ENCODE results near the gene ZBP1.
A peak's percentile ranks its signal among the peaks of the same experiment; 100 is the strongest.

The ZBP1 gene

GRCh38 chr20:57596358-57596757 is 23.9 kb downstream of the ZBP1 start:
- no peak for DNase-seq

- no peak for DNase-seq
Measured at GRCh38 chr20:57595041-57596030, 24.9 kb downstream of the ZBP1 start.

GRCh38 chr20:57594092-57594951 is 25.9 kb downstream of the ZBP1 start:
- peak; percentile 40 for DNase-seq

GRCh38 chr20:57593134-57593886 is 26.9 kb downstream of the ZBP1 start:
- no peak for DNase-seq

GRCh38 chr20:57592263-57593092 is 27.7 kb downstream of the ZBP1 start:
- no peak for DNase-seq

GRCh38 chr20:57591289-57592229 is 28.7 kb downstream of the ZBP1 start:
- no peak for DNase-seq

GRCh38 chr20:57590485-57591288 is 29.5 kb downstream of the ZBP1 start:
- DNase-seq: no peak

- no peak for DNase-seq
Measured at GRCh38 chr20:57589728-57590484, 30.3 kb downstream of the ZBP1 start.

- DNase-seq: no peak
Measured at GRCh38 chr20:57589123-57589727, 31.0 kb downstream of the ZBP1 start.

- no peak for DNase-seq
Measured at GRCh38 chr20:57588596-57588995, 31.6 kb downstream of the ZBP1 start.

- no peak for DNase-seq
Measured at GRCh38 chr20:57587989-57588377, 32.2 kb downstream of the ZBP1 start.

GRCh38 chr20:57587278-57587988 is 32.8 kb downstream of the ZBP1 start:
- DNase-seq: no peak

GRCh38 chr20:57586943-57587277 is 33.3 kb downstream of the ZBP1 start:
- DNase-seq: no peak

- DNase-seq: no peak
Measured at GRCh38 chr20:57586370-57586793, 33.8 kb downstream of the ZBP1 start.

- DNase-seq: no peak
Measured at GRCh38 chr20:57585466-57586213, 34.6 kb downstream of the ZBP1 start.

GRCh38 chr20:57584768-57585461 is 35.3 kb downstream of the ZBP1 start:
- no peak for DNase-seq
